Mammary epithelial cell (primary cell): ENCODE measurements around the gene SATB1.

Experiments used
- EZH2 ChIP-seq: IDR thresholded peaks from 2 replicates; pipeline ENCODE4 v1.6.1; 2012; ENCODE audit warnings: low read length, inconsistent platforms, borderline replicate concordance
- TF ChIP-seq, protein P1 (sequence below), 2 donors: IDR thresholded peaks in 1 of 2; conservative IDR thresholded peaks in 1 of 2; 2 replicates each; pipeline ENCODE4 v1.5.1; 2011 to 2012; ENCODE audit warnings: inconsistent platforms in 2 of 2, low read length in 2 of 2, mild to moderate bottlenecking in 2 of 2, control low read depth in 1 of 2, low read depth in 1 of 2; ENCODE audit not compliant: insufficient read depth in 1 of 2; ENCODE audit errors: extremely low read depth in 1 of 2

DNA sequence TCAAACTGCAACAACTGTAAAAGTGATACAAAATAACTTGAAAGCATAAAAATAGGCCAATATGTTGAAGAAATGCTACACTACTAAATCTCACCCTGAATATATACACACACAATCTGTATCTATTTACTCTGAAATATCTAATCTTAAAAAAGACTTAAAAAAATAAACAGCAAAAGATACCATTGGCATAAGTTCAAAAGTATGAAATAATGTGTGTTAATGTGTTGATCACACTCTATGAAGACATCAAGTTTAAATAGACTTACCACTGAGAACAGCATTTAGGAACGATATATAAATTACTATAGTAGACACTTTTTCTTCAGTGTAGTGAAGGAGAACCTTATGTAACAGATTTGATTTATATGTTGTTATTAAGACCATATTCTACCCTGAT is 14.1 kb upstream of the SATB1 start:
- TF ChIP-seq, protein P1, sequence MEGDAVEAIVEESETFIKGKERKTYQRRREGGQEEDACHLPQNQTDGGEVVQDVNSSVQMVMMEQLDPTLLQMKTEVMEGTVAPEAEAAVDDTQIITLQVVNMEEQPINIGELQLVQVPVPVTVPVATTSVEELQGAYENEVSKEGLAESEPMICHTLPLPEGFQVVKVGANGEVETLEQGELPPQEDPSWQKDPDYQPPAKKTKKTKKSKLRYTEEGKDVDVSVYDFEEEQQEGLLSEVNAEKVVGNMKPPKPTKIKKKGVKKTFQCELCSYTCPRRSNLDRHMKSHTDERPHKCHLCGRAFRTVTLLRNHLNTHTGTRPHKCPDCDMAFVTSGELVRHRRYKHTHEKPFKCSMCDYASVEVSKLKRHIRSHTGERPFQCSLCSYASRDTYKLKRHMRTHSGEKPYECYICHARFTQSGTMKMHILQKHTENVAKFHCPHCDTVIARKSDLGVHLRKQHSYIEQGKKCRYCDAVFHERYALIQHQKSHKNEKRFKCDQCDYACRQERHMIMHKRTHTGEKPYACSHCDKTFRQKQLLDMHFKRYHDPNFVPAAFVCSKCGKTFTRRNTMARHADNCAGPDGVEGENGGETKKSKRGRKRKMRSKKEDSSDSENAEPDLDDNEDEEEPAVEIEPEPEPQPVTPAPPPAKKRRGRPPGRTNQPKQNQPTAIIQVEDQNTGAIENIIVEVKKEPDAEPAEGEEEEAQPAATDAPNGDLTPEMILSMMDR (conservative IDR thresholded peaks at IDR 0.05 in 1 of 2, IDR thresholded peaks at IDR 0.05 in 1 of 2; ENCODE audit: extremely low read depth in 1 of 2, insufficient read depth in 1 of 2, low read depth in 1 of 2, low read length in 2 of 2) = no peak
- no peak for TF ChIP-seq EZH2
